AG08395 (cell line): ENCODE data around the gene MEF2A.
"Not testable (repeated sequence)": the region's sequence is repeated elsewhere in the genome, so short reads cannot be mapped to it uniquely, and the experiment has no call there.

Experiments
- DNase-seq: peaks from one replicate; pipeline ENCODE4 v3.0.0; 2012; ENCODE audit warnings: mixed read lengths, low spot score

The MEF2A gene

DNA sequence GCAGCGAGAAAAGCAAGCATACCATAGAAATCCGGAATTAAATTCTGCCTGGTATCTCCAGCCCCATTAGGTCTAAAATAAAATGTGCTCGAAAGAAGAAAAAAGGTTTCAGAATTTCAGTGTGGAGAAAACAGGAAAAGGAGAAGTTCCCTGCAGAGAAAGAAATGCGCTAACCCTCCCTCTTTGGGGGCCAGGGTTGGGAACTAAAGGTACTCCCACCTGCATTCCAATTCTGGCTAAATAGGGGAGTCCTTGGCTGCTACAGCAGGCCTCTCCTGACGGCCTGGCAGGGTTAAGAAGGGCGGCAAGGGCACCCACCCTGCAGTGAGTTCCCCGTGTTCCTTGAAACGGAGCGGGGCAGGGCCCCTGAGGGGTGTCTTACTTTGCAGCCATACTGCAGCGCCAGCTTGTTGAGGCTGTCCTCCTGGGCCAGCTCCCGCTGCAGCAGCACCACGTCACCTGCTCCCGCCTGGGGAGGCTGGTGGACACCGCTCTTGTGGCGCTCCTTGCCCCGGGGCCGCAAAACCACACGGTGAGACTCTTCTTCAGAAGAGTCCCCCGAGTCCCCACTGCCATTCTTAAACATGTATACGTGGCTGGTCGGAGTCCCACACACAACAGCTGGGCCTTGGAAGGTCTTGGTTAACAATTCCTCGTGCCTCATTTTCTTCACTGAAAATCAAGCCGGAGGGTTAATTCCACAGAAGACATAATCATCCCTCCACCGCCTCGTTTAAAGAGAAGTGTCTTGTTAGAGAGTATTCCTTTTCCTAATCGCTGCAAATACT is 165.7 kb downstream of the MEF2A start:
- no peak for DNase-seq

DNA sequence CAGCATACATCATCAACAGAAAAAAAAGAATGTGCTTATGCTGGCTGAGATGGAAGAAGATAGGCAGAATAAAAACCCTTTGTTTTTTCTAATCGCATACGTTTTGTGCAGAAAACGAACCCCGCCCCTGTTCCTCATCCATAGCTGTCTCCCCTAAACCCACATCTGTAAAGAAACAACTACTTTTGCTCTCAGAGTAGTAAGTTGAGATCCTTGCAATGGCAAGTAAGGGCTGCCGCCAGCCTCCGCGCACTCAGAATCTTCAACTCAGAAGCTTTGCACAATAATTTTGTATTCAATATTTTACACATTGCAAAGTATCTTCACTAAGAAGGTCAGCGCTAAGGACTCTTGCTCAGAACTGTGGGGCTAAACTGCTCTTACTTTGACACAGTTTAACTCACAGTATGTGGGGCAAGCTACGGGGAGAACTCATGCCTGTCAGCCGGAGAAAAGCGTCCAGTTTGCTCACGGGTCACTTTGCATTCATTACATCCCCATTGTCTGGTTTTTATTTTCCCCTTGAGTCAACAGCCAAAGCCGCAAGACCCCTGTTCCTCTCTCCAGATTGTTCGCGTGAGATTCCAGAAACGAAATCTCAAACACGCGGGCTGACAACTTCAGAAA is 166.5 kb downstream of the MEF2A start:
- DNase-seq, result peak; percentile 14

DNA sequence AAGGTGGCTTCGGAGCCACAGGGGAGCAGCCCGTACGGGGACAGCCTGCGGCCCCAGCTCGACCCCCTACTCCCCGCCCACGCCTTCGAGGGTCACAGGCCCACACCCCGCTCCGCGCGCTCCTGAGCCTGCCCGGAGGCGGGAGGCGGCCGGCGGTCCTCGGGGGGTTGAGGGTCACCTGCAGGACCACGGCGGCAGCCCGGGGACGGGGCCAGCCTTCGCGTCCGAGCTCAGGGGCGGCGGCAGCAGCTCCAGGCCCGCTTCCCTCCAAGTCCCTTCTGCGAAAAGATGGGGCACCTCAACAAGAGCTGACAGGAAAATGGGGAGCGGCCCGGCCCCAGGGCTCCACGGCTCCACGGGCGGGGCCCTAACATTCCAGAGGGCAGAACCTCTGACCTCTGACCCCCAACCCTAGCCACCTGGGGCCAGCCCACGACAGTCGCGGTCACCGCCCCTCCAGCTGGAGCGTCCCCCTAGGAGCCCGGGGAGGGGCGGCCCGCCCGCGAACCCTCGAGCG is 167.0 kb downstream of the MEF2A start:
- DNase-seq, result no peak

DNA sequence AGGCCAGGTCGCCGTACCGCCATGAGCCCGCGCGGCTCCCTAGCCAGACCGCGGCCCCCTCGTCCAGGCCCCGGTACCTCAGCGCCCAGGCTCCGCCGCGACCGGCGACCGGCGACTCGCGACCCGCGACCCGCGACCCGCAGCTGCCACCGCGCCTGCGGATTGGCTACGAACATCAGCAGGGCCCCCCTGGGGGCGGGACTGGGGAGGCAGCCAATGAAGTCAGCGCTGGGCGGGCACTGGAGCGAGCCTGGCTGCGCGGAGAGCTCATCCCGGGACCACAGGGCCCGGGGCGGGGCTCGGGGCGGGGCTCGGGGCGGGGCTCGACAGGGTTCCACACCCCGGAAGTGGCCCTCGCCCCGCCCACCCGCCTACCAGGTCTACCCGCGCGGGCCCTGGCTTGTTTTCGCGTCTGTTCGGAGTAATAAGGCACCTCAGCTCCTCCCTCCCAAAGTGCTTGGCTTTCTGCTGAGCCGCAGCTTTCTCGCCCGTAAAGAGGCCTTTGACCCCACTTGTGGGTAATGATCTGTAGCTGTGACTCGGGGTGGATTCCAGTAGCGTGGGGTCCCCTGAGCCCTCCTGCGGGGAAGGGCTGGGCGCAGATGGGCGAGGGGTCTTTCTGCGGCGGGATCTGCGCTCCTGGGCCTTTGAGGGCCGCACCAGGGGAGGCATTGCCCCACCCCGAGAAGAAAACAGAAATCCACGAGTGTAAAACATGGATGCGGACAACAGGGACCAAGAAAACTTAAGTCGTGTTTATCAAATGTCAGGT is 167.7 kb downstream of the MEF2A start, which contains the start of gene LYSMD4:
TSS of gene LYSMD4 (minus strand) at position 170 of the 772 bp plus-strand sequence. CDS start 1,438 bp downstream, outside the sequence.
- peak; percentile 100 for DNase-seq

DNA sequence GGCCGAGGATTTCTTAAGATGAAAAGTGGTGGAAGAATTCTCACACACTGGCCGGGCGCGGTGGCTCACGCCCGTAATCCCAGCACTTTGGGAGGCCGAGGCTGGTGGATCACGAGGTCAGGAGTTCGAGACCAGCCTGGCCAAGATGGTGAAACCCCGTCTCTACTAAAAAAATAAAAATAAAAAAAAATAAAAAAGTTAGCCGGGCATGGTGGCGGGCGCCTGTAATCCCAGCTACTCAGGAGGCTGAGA is 168.2 kb downstream of the MEF2A start:
- DNase-seq, result not testable (repeated sequence)

DNA sequence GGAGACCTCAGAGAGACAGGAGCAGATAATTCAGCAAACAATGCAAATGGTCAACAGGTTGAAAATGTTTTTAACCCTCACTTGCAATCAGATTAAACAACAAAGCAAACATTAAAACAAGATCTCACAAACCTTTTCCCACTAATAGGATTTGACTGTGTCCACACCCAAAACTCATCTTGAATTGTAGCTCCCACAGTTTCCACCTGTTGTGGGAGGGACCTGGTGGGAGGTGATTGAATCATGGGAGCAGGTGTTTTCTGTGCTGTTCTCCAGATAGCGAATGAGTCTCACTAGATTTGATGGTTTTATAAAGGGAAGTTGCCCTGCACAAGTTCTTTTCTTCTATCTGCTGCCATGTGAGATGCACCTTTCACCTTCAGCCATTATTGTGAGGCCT is 168.8 kb downstream of the MEF2A start:
- no peak for DNase-seq

DNA sequence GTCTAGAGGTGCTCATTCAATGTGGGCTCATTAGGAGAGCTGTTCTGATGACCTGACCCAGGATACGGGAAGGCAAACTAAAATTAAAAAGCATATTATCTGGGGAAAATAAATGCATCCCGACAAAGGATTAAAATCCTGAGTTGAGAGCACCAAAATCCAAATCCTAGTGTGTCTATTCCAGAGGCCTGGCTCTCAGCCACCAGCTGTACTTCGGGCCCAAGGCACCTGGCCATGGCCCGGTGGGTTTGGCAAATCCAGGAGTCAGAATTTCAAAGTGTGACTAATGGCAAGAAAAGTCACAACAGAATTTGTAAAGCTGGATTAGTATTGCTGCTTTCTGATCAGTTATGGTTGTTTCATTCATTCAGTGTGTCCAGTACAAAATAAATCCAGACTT is 170.1 kb downstream of the MEF2A start:
- no peak for DNase-seq

DNA sequence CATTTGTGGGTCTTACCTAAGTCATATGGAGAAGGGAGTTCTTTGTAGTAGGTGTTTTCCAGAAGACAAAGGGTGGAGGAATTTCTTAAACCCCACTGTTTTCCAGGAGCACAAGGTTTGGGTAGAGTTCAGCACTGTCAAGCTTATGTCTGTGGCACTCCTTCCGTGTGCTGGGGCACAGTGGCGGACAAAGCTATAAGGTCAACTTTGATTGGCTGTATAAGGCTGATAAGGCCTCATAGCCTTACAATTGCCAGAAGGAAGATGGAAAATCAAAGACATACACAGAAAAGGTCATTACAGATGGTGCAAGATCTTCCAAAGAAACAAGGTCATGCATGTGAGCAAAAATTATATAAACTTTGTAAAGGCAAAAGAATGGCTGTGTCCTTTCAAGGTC is 170.9 kb downstream of the MEF2A start:
- DNase-seq, result no peak

DNA sequence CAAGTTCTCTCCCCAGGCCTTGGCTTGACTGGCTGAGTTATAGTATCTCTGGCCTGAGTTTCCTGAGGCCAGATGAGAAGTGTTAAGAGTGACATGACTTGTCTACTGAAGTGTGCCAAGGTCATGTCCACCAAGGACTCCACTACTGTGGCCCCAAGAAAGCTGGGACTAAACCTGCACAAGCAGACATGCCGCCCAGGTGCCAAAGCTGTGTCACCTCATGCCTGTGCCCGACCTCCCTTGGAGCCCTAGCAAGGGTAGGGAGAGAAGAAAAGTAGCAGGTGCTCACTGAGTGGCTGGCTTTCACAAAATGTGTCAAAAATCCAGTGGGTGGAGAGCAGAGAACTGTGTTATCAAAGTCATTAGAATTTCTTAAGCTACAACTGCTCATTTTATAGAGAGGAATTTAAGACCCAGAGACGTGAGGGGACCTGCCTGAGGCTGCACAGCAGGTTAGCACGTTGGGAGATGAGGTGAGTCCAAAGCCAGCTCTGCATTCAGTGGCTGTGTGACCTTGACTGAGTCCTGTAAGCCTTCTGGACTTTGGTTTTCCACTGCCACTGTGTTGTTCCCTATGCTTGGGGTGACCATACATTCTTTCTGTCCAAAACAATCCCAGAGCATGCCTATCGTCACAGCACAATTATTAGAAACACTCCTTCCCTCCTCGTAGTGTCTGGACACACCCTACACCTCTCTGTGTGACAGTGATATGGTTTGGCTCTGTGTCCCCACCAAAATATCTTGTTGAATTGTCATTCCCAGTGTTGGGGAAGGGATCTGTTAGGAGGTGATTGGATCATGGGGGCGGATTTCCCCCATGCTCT is 172.4 kb downstream of the MEF2A start:
- no peak for DNase-seq

DNA sequence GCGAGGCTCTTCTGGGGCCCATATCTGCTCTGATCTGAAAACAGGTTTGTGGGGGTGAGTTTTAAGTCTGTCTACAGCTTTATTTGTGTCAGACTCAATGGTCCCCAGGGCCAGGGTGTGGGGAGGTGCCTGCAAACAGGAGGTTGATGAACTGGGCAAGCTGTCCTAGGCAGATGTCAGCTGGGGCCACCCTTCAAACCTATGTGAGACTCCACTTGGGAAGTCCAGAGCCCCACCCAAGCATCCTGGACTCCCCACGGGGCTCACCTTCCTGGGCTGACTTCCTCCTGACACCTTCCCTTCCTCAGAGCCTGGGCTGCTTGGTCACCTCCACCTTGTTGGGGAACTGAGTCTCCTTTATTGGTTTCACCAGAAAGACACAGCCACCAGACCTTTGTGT is 176.1 kb downstream of the MEF2A start:
- DNase-seq, result no peak

DNA sequence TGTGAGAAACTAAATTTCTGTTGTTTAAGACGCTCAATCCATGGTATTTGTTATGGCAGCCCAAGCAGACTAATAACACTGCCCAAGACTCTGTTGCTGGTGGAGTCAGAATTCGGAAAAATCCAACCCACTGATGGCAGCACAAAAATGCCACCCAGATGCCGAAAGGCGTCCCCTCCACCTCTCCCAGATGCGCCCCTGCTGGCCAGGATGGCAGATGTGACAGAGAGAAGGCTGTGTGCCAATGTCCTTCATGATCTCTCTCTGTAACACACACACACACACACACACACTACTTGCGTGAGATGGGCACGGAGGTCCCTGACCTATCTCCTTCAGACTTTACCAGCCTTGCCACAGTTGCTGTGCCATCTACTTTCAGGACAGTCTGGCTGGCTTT is 178.4 kb downstream of the MEF2A start:
- no peak for DNase-seq

DNA sequence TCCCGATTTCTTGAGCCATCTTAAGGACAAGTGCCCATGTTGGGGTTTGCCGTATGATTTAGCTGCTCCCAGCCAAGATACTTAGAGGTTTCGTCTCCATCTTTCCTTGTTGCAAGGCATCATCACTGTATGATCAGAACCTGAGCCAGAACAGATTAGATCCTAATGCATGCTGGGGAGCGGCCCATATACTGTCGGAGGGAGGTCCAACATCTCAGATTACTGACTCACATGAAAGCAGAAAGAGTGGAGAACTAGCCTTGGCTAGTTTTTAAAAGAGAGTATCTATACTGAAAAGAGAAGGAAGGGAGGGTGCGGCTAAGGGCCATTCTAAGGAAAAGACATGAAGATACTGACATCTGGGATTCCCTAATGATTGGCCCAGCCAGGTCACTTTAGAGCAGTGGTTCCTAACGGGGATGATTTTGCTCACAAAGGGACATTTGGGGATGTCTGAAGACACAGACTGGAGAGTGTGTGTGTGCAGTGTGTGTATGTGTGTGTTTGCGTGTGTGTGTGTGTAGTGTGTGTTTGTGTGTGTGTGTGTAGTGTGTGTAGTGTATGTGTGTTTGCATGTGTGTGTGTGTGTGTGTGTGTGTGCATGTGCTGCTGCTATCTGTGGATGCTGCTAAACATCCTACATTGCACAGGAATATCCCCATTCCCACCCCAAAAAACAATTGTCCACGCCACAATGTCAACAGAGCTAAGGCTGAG is 179.7 kb downstream of the MEF2A start:
- DNase-seq, result no peak

DNA sequence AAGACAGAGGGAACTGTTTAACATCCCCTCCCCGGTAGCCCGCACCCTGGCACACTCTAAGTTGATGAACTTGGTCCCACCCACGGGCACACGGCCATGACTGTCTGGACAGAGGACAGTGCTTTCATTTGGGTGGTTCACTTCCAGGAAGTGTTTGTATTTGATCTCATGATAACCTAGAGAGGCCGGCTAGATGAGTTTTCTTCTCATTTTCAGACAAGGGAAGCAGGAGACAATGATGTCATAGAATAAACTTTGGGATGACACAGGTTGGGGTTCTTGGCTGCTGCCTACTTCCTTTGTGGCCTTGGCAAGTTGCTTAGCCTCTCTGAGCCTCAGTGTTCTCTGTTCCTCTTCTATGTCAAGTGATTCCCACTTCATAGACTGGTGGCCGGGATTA is 183.6 kb downstream of the MEF2A start:
- DNase-seq, result no peak

DNA sequence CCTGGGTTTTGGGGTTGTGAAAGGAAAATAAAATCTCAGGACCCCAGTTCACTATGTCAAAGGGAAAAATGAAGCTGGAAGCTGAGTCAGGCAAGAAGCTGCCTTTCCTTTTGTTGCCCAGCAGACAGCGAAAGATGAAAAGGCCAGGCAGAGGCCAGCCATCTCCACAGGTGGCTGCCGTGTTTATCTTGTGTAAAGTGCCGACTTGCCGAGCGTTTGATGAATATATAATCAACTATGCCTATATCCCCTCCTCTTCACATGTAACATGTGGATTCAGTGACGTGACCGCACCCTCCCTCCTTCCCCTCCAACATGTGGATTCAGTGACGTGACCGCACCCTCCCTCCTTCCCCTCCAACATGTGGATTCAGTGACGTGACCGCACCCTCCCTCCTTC is 184.5 kb downstream of the MEF2A start:
- not testable (repeated sequence) for DNase-seq

DNA sequence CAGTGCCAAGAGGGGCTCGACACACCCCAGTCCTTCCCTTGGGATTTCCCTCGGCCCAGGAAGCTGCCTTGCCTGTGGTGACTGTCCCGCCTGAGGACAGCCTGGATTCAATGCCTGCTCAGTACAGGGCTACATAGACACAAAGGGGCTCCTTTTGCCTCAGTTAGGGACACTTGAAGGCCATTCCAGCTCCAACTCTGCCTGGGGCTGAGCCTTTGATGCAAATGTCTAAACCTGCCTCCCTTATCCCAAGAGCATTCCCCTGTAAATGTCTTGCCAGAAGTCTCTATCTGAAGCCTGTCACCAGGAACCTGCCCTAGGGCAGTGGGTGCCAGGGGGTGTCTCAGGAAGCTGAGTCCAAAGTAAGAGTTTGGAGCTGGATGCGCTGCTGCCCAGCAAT is 186.8 kb downstream of the MEF2A start:
- DNase-seq, result no peak

DNA sequence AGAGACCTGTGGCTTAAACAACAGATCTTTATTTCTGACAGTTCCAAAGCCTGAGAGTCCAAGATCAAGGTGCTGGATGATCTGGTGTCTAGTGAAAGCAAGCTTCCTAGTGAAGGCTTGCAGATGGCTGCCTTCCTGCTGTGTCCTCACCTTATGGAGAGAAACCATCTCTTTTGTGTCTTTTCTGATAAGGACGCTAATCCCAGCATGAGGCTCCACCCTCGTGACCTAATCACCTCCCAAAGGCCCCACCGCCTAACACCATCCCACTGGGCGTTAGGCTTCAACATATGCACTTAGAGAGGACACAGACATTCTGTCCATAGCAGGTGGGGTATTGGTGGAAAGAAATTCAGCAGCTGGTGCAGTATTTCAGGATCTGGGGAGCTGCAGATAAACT is 187.3 kb downstream of the MEF2A start:
- no peak for DNase-seq

DNA sequence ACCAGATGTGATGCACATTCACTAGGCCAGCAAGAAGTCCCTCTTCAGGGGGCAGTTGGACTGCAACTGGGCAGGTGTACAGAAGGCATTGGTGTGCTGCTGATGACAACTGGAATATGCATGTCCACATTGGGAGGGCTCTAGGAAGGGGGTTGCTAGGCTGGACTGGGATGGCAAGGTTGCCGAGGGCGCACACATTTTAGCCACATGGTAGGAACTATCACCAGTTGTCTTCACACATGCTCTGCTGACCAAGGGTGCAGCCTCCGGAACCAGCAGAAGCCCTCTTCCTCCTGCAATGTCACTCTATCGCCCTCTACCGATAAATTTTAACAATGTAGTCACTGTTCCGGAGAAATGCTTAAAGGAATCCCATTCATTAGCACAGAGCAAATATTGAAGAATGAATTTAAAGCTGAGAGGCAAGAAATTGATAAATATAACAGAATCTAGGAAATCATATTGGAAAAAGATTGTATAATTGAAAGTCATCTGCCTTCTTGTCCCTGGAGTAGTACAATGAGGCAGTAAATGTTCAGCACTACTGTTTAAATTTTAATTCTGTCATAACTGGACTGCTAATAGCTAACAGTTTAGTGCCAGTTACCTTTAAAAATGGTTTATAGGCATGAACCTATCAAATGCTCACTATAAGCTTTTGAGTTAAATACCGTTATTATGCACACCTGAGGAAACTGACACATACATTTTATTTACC is 190.1 kb downstream of the MEF2A start:
- DNase-seq, result peak; percentile 87

DNA sequence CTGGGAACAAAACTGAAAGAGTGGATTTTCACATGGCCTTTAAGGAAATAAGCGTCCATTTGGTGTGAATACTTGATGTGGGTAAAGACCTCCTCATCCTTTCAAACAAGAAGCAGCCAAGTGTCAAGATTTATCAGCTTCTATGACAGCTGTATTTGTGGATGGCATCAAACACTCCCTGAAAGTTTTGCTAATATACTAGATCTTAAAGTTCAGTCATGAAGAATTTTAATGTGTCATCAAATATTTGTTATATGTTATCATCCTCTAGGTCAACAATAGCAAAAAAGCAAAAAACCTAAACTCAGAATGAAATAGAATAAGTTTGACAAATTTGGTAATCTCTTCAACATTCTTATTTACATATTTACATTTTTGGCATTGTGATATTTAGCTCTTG is 196.5 kb downstream of the MEF2A start:
- DNase-seq, result no peak

DNA sequence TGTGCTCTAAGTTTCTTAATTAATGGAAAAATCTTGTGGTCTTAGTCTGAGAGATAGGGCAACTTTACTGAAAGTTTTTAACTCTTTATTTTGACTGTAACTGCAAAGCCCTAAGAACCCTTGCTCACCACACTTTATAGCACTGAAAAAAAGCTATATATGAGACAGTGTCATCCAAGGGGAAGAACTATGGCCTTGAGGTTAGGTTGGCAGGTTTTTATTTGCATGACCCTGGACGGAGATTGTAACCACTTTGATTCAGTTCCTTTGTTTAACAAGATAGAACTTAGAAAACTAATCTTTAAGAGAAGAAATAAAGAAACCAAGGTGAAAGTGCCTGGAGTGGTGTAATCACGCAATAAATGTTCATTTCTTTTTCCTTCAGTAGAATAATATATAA is 198.0 kb downstream of the MEF2A start:
- DNase-seq, result no peak

DNA sequence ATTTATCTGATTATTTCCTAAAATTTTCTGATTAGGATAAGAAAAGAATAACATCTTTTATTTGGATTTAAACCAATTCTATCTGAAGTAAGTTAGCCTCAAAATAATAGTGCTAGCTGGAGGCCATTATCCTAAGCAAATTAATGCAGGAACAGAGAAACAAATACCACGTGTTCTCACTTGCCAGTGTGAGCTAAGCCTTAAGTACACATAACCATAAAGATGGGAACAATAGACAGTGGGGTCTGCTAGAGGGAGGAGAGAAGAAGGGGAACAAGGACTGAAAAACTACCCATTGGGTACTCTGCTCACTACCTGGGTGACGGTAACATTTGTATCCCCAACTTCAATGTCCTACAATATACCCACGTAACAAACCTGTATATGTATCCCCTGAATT is 198.7 kb downstream of the MEF2A start:
- DNase-seq, result no peak
